Skeletal muscle cell (primary cell): ENCODE results near the gene CBX2.
A peak's percentile ranks its signal among the peaks of the same experiment; 100 is the strongest.

Source experiments
- DNase-seq: peaks from one replicate; pipeline ENCODE4 v3.0.0-alpha.2; 2010; ENCODE audit warnings: low read depth
- H3K4me3 ChIP-seq: 2 replicates; pipeline ENCODE4 v1.5.1; 2011; ENCODE audit warnings: low read depth, mild to moderate bottlenecking, control low read depth, low read length, moderate library complexity

CBX2 gene

GRCh38 chr17:79784353-79785016 is 6.5 kb downstream of the CBX2 start:
- DNase-seq = no peak
- no peak overlapping the region for H3K4me3 ChIP-seq

DNA sequence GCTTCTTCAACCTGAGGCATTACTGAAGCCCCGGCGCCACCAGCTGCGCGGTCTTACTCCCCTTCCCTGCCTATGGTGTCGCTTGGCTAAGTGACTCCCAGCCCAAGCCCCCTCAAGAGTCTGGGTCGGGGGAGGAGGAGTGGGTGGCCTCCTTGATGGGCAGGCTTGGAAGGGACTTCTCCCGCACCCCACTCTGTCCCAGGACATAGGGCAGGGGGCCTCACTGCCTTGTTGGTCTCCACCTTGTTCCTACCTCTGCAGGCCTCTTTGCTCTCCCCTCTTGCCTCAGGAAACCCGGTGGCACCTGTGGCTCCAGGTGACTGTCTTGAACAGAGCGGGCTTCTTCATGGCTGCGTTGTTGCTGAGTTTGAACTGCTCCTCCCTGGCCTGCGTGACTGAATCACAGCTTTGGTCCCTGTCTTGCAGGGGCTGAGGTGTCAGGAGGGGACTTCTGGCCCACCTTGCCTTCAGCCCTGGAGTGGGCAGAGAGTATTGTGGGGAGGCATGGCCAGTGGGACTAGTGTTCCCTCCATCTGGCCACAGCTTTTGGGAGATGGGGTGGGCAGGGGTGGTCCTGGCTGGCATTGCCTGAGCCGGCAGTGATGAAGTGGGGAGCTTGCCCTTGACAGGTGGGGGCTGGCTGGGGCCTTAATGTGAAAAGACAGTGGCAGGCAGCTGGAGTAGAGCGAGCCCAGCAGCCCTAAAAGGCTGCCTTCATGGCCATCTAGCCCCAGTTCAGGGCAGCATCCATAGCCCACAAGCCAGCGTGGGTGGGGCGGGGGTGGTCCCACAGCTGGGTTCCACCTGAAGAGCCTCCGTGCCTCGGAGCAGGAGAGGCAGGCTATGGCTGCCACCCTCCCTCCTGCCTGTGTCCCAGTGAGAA is 7.3 kb downstream of the CBX2 start:
- no peak overlapping the region for H3K4me3 ChIP-seq
- DNase-seq = no peak

- H3K4me3 ChIP-seq = no peak overlapping the region
- DNase-seq = no peak
Measured at GRCh38 chr17:79785900-79786810, 8.2 kb downstream of the CBX2 start.

DNA sequence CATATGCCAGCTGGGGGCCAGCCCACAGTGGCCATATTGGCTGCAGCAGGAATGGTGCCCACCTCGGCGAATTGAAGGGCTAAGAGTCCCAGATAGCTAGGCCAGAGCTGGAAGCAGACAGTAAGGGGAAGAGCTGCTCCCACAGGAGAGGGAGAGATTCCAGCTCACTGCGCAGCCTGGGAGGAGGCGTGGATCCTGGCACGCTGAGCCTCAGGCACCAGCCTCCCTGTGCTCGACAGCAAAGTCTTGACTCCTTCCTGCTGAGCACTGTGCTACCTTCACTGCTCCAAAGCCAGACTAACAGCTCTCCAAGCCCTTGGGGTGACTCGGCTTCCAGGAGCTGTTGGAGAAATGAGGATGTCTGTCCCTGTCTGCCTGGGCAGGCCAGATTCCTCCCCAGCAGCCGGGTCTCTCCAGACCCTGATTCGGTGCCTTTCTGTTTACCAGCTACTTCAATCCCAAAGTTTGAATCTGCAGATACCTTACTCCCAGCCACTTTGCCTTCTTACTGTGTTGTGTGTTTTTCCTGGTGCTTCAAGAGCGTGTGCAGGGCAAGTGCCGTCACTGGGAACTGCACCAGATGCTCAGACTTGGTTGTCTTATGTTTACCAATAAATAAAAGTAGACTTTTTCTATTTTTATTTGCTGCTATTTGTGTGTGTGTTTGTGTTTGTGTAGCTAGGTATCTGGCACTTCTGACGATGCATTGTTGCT is 9.1 kb downstream of the CBX2 start:
- H3K4me3 ChIP-seq = no peak overlapping the region
- no peak for DNase-seq

GRCh38 chr17:79788455-79788854 is 10.5 kb downstream of the CBX2 start:
- DNase-seq = no peak
- no peak overlapping the region for H3K4me3 ChIP-seq

- DNase-seq = no peak
- H3K4me3 ChIP-seq = no peak overlapping the region
Measured at GRCh38 chr17:79788989-79789942, 11.3 kb downstream of the CBX2 start.

DNA sequence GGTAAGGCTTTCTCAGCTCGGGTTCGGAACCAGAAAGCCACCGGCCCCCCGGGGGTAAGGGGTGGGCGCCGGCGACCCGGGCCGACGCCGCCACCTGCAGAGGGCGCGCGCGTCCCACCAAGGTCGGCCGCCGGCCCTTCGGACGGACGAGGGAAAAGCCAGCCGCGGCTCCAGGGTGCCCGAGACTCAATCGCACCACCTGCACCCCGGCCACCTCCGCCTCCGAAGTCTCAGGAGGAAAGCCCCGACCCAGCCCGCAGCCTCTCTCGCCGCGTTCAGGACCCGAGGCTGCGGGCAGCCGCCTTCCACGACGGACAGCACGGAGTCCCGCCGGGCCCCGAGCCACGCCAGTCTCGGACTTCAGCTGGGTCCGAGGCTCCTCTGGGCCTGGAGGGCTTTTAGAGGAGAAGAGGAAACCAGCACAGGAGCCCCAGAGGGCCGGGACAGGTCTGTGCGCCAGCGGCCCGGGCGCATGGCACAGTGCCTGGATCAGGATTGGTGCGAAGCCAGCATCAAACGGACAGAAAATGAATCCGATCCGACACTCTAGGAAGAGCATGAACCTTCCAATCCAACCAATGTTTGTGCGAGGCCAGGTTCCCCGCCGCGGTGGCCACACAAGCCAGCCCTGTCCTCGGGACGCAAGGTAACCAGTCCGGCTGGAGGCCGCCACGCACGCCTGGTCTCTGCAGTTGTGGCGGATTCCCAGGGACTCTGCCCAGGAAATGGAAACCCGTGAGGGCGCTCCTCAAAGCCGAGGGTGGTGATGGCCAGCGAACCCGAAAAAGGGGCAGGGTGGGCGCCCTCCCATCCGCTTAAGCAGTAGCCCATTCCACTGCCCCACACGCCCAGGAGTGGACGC is 12.2 kb downstream of the CBX2 start:
- no peak overlapping the region for H3K4me3 ChIP-seq
- no peak for DNase-seq

- no peak for DNase-seq
- H3K4me3 ChIP-seq = no peak overlapping the region
Measured at GRCh38 chr17:79790805-79791734, 13.1 kb downstream of the CBX2 start.

DNA sequence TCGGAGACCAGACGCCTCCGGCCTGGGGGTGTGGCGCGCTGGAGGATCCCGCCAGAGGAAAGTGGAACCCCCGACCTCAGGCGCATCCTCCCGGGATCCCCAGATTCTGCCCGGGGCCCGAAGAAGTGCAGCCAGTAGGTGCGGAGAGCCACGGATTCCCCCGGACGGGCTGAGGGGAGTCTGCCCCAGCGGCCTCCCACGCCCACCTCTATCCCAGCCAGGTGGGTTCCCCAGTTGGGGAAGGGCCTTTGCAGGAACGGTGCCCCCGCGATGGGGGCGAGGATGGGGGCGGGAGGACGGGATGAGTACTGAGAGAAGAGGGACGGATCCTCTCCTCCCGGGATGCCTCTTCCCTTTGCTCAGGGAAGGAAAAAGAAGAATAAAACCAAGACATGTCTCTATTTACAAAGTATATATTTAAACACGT is 13.8 kb downstream of the CBX2 start:
- no peak overlapping the region for H3K4me3 ChIP-seq
- no peak for DNase-seq

DNA sequence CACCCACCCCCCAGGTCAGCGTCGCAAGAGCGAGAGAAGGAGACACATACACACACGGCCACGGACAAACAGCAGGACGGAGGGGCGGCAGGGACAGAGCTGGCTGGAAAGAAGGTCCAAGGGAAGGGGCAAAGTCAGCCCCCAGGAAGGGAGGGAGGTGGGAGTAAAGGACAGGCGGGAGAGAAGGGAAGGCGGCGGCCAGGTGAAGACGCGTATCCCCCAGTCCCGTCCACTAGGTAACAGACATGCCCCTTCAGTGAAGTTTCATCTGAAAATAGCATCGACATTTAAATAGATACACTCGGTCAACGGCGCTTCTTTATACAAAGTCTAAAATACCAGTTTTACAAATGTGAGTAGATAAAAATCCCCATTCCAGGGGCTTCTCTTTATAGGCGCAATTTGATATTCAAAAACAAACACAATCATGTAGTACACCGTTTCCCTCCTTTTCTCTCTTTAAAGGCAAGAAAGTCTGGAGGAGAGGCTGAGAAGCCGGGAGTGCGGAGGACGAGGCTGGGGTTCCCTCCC is 14.5 kb downstream of the CBX2 start:
- no peak overlapping the region for H3K4me3 ChIP-seq
- DNase-seq = no peak

- peak overlapping the region; percentile 42 for H3K4me3 ChIP-seq
- DNase-seq = no peak
Measured at GRCh38 chr17:79792984-79793923, 15.3 kb downstream of the CBX2 start.

GRCh38 chr17:79793924-79794304 is 16.0 kb downstream of the CBX2 start:
- no peak overlapping the region for H3K4me3 ChIP-seq
- DNase-seq = no peak

- DNase-seq = no peak
- H3K4me3 ChIP-seq = no peak overlapping the region
Measured at GRCh38 chr17:79794659-79795511, 16.9 kb downstream of the CBX2 start.

GRCh38 chr17:79795795-79796443 is 18.0 kb downstream of the CBX2 start:
- no peak for DNase-seq
- H3K4me3 ChIP-seq = peak overlapping the region; percentile 74
